HG02588 (cell line): ENCODE data around the gene SLC45A1.

Experiments used
- ATAC-seq: cut with Tn5 transposase; IDR thresholded peaks from one replicate; pipeline ENCODE4 v1.9.1; 2021; ENCODE audit warnings: mild to moderate bottlenecking, moderate library complexity; ENCODE audit not compliant: unreplicated experiment

SLC45A1 gene

GRCh38 chr1:8311068-8311718 is 6.7 kb upstream of the SLC45A1 start:
- no peak for ATAC-seq

DNA sequence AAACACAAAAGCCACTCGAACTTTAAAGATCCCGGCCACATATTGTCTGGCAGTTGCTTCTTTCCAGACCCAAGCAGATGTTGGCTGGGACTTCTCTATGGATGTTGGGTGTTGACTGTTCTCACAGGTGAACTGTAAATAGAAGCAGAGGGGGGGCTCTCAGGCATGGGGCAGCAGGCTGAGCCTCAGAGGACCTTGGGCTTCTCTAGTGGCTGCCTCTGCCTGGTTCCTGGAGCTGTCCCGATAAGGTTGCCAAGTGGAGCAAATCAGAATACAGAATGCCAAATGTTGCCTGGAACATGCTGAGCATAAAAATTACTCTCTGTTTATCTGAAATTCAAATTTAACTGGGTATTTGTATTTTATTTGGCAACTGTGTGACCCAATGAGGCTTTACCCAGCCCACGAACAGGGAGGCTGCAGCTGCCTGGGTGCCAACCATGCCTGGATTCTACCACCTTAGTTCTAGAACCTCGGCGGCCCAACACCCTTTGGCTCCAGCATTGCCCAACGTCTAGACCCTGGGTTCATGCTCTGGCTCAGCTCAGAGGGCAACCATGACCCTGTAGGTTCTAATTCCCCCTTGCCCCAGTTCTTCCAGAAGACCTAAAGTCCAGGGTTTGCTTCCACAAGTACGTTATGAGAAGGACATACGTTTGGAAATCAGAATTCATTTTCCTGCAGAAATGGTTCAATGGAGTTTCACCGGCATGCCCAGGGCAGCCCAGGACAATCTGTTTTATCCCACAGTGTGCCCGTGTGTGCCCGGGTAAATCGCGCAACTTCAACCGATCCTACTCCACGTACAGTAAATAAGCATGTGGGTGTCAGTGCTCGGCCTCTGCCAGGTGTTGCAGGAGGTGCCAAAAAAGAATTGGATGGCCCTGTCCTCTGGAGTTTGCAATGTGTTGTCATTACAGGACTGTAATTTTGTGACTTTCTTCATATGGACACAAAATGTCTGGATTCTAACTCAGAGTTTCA is 5.4 kb upstream of the SLC45A1 start:
- ATAC-seq = no peak

GRCh38 chr1:8313231-8313630 is 4.7 kb upstream of the SLC45A1 start:
- no peak for ATAC-seq

GRCh38 chr1:8314346-8315280 is 3.3 kb upstream of the SLC45A1 start:
- no peak for ATAC-seq

DNA sequence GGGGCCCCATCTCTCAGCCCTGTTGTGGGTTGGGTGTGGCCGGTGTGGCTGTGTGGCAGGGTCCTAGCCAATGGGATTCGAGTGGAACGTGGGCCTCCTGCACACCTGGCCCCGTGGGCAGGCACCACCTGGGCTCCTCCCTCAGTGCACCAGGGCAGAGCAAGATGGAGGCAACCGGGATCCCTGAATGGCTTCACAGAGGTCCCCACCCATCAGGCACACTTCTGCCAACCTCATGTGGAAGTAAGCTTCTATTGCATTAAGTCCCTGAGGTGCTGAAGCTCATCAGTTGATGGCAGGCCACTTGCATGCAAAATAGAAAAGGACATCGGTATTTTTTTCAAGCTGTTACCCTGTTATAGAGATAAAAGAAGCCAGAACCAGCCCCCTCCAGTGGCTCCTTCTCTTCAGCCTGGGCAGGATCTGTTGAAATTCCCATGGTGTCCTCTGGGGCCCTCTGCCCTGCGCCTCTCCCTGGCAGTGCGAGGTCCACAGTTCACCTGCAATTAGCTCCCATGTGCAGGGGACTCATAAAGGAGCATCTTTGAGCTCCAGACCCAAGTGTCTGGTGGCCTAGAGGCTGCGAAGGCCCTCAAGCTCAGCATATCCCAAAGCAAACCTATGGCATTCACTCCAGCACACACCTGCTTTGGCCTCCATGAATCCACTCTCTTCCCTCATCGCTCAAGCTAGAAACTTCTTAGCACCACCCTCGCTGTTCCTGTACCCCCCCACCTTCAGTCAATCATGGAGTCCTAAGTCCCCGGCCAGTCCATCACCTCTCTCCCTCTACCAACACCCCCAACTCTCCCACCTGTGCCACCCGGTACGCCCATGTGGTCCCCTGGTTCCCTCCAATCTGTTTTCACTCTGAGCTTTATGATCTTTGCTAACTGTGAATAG is 2.1 kb upstream of the SLC45A1 start:
- ATAC-seq = no peak

DNA sequence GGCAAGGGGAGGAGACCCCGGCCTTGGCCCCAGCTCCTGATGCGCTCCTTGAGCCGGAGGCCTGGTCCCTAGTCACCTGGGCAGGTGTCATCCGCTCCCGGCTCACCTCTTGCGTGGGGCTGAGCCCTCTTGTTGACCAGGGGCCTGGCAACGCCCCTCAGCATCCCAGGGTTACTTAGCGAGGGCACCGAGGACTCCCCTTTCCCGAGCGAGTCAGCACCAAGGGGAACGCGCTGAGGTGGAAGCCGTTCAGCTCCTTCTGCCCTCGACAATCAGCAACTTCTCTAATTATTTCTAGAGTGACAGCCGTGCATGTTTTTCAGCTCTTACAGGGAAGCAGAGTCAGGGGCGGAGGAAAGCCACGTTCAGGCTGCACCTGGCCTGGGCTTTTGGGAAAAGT is 522 bp downstream of the SLC45A1 start:
- ATAC-seq = no peak

GRCh38 chr1:8321612-8322011 is 3.7 kb downstream of the SLC45A1 start:
- no peak for ATAC-seq

DNA sequence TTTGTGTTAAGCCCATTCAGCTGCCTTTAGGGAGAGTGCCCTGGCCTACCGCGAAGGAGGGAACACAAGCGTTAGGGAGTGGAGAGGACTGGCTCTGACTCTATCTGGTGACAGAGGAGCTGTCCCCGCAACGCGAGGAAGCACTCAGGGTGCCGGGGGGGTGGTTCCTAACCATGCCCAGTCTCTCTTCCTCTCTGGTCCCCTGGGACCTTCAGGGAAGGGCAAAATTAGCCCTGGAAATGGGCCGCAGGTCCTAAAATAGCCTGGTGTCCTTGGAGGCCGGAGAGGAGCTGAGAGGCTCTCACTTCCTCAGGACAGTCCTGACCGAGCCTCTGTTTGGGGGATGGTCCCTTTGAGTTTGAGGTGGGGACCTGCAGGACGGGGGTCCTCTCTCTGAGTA is 5.8 kb downstream of the SLC45A1 start:
- no peak for ATAC-seq

GRCh38 chr1:8324176-8324810 is 6.4 kb downstream of the SLC45A1 start:
- no peak for ATAC-seq

DNA sequence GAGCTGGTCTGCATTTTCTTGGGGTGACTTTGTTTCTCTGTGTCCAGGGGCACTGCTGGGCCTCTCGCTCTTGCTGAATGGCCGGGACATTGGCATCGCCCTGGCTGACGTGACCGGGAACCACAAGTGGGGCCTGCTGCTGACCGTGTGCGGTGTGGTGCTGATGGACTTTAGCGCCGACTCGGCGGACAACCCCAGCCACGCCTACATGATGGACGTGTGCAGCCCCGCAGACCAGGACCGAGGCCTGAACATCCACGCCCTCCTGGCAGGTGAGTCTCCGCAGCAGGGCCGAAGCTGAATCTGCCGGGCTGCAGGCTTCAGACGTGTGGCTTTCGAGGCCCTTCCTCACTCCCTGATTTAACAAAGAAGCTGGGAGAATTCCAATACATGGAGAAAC is 7.9 kb downstream of the SLC45A1 start:
- ATAC-seq = no peak

DNA sequence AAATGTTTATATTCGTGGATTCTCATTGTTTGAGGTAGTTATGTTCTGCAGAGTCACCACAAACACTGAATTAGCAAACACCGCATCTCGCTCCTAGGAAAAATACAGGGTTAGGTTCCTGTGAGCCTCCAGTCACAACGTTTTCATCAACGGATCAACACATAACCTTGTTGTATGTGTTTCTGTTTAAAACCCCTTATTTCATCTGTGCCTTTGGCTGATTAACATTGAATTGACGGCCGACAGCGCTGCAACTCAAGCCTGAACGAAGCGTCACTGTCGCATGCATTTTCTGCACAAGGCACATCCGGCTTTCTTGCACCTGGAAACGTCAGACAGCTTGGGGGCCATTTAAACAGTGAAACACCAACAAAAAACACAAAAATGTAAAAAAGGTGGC is 8.4 kb downstream of the SLC45A1 start:
- no peak for ATAC-seq

DNA sequence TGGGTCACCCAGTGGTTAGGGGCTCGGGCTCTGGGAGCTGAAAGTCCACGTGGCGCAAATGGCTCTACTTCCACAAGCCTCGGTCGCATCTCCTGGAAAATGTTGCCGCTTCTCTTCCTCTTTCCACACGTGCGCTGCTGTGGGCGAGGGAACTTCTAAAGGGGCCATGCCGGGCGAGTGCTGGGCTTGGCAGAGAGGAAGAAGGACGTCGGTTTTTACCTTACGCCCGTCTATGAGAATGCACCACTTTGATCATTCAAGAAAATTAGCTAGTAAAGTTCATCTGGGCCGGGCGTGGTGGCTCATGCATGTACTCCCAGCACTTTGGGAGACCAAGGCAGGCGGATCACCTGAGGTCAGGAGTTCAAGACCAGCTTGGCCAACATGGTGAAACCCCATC is 10.4 kb downstream of the SLC45A1 start:
- ATAC-seq = no peak

DNA sequence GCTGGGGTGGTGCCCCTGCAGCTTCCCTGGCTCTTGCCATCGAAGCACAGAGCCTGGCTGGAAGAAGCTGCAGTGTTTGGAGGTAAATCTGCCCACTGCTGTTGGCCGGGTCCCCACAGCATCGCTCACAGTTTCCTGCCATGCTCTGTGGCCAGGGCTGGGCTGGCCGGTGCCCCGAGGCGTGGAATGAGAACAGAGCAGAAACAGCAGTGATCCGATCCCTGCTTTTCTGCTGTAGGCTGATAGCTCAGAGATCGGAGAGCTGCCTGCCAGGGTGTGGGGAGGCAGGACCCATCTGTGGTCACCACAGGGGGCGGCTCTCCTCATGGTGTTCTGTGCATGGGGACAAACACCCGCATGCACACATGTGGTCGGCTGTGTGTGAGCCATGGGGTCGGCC is 11.5 kb downstream of the SLC45A1 start:
- ATAC-seq = no peak

GRCh38 chr1:8329858-8330257 is 11.9 kb downstream of the SLC45A1 start:
- no peak for ATAC-seq

GRCh38 chr1:8330271-8331125 is 12.6 kb downstream of the SLC45A1 start:
- ATAC-seq = no peak

GRCh38 chr1:8332806-8333205 is 14.9 kb downstream of the SLC45A1 start:
- no peak for ATAC-seq

- ATAC-seq = no peak
Measured at GRCh38 chr1:8333246-8333987, 15.5 kb downstream of the SLC45A1 start.
